GM12878 (cell line): ENCODE results near the gene PHYKPL. TPM values are rescaled to one million over a fixed set of nuclear protein-coding genes. Genes with fewer than 3 reads are reported as not detected.

Experiments used
- ATAC-seq: fragments of 200-7000 bp; cut with Tn5 transposase; 3 replicates; pipeline ENCODE4 v1.9.1; 2020; ENCODE audit warnings: mild to moderate bottlenecking, moderate library complexity
- BruUV-seq: library from RNA; stranded (reverse); fragments of 400-500 nt; replicated peaks from 2 replicates; lab custom pipeline; 2021; lab: Mats Ljungman, UMichigan
- CTCF ChIA-PET: fragments of 300-600 bp; sonication (Branson Sonifier 250); formaldehyde crosslinking; extraction: SDS; loops from one replicate; lab custom pipeline; 2021; ENCODE audit warnings: inconsistent platforms; lab: Yijun Ruan, JAX
- POLR2A ChIA-PET: fragments of 350-600 bp; formaldehyde crosslinking; extraction: SDS; loops from one replicate; lab custom pipeline; 2021; ENCODE audit warnings: inconsistent platforms; lab: Charles Lee
- RAD21 ChIA-PET: fragments of 300-600 bp; sonication (Branson Sonifier 250); formaldehyde crosslinking; loops from one replicate; lab custom pipeline; 2023; ENCODE audit warnings: antibody characterized with exemption; ENCODE audit not compliant: unreplicated experiment; lab: Charles Lee
- SMC1A ChIA-PET: fragments of 300-600 bp; sonication (Branson Sonifier 250); formaldehyde crosslinking; loops from one replicate; lab custom pipeline; 2023; ENCODE audit not compliant: unreplicated experiment, uncharacterized antibody; lab: Charles Lee
- DNase-seq: peaks from one replicate; pipeline ENCODE4 v3.0.0-alpha.2; 2011; ENCODE audit warnings: low read depth, low spot score
- FAIRE-seq: peaks from 3 replicates; lab custom pipeline; 2011; peaks lifted over from hg19 to GRCh38; lab: Jason Lieb, UNC
- H2AFZ ChIP-seq: 2 replicates; pipeline ENCODE4 v1.6.0; 2011; ENCODE audit warnings: low read depth, low read length, control low read depth; ENCODE audit not compliant: control insufficient read depth
- H3K27ac ChIP-seq: 2 replicates; pipeline ENCODE4 v1.5.1; 2011; ENCODE audit warnings: control low read depth; ENCODE audit not compliant: control insufficient read depth, insufficient read depth
- H3K27me3 ChIP-seq, 2 experiments: replicated peaks in 1 of 2; 2 replicates each; pipeline versions ENCODE4 v1.6.0 to v1.6.1; 2011; ENCODE audit warnings: low read length in 1 of 2; ENCODE audit not compliant: control insufficient read depth in 2 of 2, insufficient read depth in 2 of 2
- H3K36me3 ChIP-seq, 2 experiments: 2 replicates each; pipeline ENCODE4 v1.5.1; 2011; ENCODE audit warnings: low read length in 1 of 2; ENCODE audit not compliant: control insufficient read depth in 2 of 2, insufficient read depth in 2 of 2
- H3K4me1 ChIP-seq: 2 replicates; pipeline ENCODE4 v1.6.1; 2011; ENCODE audit warnings: mild to moderate bottlenecking, low read length, moderate library complexity, mixed read lengths; ENCODE audit not compliant: control insufficient read depth, insufficient read depth
- H3K4me2 ChIP-seq: 2 replicates; pipeline ENCODE4 v1.6.0; 2011; ENCODE audit warnings: control low read depth; ENCODE audit not compliant: control insufficient read depth, insufficient read depth
- H3K4me3 ChIP-seq: fragments of 200-600 bp; sonication (generic); 2 replicates; pipeline ENCODE4 v1.5.1; 2016
- H3K79me2 ChIP-seq: 2 replicates; pipeline ENCODE4 v1.6.0; 2011; ENCODE audit warnings: low read length; ENCODE audit not compliant: control insufficient read depth, insufficient read depth
- H3K9ac ChIP-seq: 2 replicates; pipeline ENCODE4 v1.8.0; 2011; ENCODE audit warnings: low read length, control low read depth, mixed read lengths; ENCODE audit not compliant: control insufficient read depth, insufficient read depth
- H3K9me3 ChIP-seq: replicated peaks from 3 replicates; pipeline ENCODE4 v1.5.1; 2011; ENCODE audit warnings: mild to moderate bottlenecking, low read length; ENCODE audit not compliant: control insufficient read depth, insufficient read depth
- H4K20me1 ChIP-seq: 2 replicates; pipeline ENCODE4 v1.6.0; 2011; ENCODE audit not compliant: control insufficient read depth, insufficient read depth
- BCL3 ChIP-seq: IDR thresholded peaks from 2 replicates; pipeline ENCODE4 v1.6.1; 2011; ENCODE audit warnings: borderline replicate concordance, low read depth, mild to moderate bottlenecking, moderate library complexity, low read length; ENCODE audit not compliant: insufficient read depth, poor library complexity, severe bottlenecking
- HDAC2 ChIP-seq: fragments of 200-600 bp; sonication (generic); IDR thresholded peaks from 2 replicates; pipeline ENCODE4 v1.6.1; 2017
- JUND ChIP-seq: IDR thresholded peaks from 2 replicates; pipeline ENCODE4 v1.6.1; 2012; ENCODE audit warnings: low read depth, mild to moderate bottlenecking, low read length, improper control_type of control experiment, moderate library complexity
- KDM1A ChIP-seq: fragments of 200-600 bp; sonication (generic); IDR thresholded peaks from 2 replicates; pipeline ENCODE4 v1.6.1; 2016; ENCODE audit warnings: borderline replicate concordance
- KLF5 ChIP-seq: fragments of 450-650 bp; IDR thresholded peaks from 2 replicates; pipeline ENCODE4 v1.6.1; 2014; ENCODE audit warnings: mild to moderate bottlenecking; ENCODE audit not compliant: partially characterized antibody
- LARP7 ChIP-seq: fragments of 450-650 bp; IDR thresholded peaks from 2 replicates; pipeline ENCODE4 v1.6.1; 2017; ENCODE audit warnings: mild to moderate bottlenecking
- MEF2B ChIP-seq: fragments of 450-650 bp; IDR thresholded peaks from 2 replicates; pipeline ENCODE4 v1.6.1; 2018; ENCODE audit warnings: mild to moderate bottlenecking, moderate library complexity; ENCODE audit not compliant: partially characterized antibody, poor library complexity, severe bottlenecking
- NFIC ChIP-seq: IDR thresholded peaks from 2 replicates; pipeline ENCODE4 v1.6.1; 2012; ENCODE audit warnings: low read depth, mild to moderate bottlenecking, inconsistent platforms, low read length, moderate library complexity
- NFYA ChIP-seq: IDR thresholded peaks from 2 replicates; pipeline ENCODE4 v1.6.1; 2011; ENCODE audit warnings: low read depth, mild to moderate bottlenecking, low read length, improper control_type of control experiment, borderline replicate concordance
- NR2F1 ChIP-seq: fragments of 450-650 bp; conservative IDR thresholded peaks from 2 replicates; pipeline ENCODE4 v1.6.1; 2017; ENCODE audit warnings: mild to moderate bottlenecking
- PBX3 ChIP-seq: IDR thresholded peaks from 2 replicates; pipeline ENCODE4 v1.6.1; 2011; ENCODE audit warnings: mild to moderate bottlenecking, low read depth, low read length, moderate library complexity; ENCODE audit not compliant: insufficient replicate concordance
- PML ChIP-seq: IDR thresholded peaks from 2 replicates; pipeline ENCODE4 v1.6.1; 2012; ENCODE audit warnings: low read length, inconsistent platforms
- POLR2A ChIP-seq: IDR thresholded peaks from 2 replicates; pipeline ENCODE4 v1.6.1; 2011; ENCODE audit warnings: low read depth, mild to moderate bottlenecking, low read length
- POLR2AphosphoS2 ChIP-seq: IDR thresholded peaks from 2 replicates; pipeline ENCODE4 v1.6.1; 2011; ENCODE audit warnings: low read depth, mild to moderate bottlenecking, low read length, improper control_type of control experiment, moderate library complexity
- REST ChIP-seq: IDR thresholded peaks from 2 replicates; pipeline ENCODE4 v1.6.1; 2012; ENCODE audit warnings: mild to moderate bottlenecking, low read depth, low read length
- SMAD5 ChIP-seq: IDR thresholded peaks from 2 replicates; pipeline ENCODE4 v1.6.1; 2016; ENCODE audit warnings: antibody characterized with exemption, low read depth
- WGBS: methylation state at CpG from one replicate; pipeline ENCODE4 v1.1.6; 2016; ENCODE audit warnings: low lambda C conversion rate; ENCODE audit not compliant: insufficient replicate concordance, insufficient coverage; ENCODE audit errors: missing lambda C conversion rate; 5-methylcytosine and 5-hydroxymethylcytosine counted together
- in situ Hi-C: fragments of 300-500 bp; cut with MboI; formaldehyde crosslinking; loops from 9 replicates; pipeline ENCODE4 v1.14.3; 2018; ENCODE audit warnings: mixed read lengths
- intact Hi-C: fragments of 100-400 bp; cut with micrococcal nuclease; formaldehyde crosslinking; loops from one replicate; pipeline ENCODE4 v1.14.2; 2022; ENCODE audit not compliant: unreplicated experiment
- polyA plus RNA-seq, 11 experiments: library from polyadenylated mRNA; depleted of rRNA in 4 of 11; unstranded in 6 of 11; stranded (reverse) in 5 of 11; fragments of >200 nt; fragmentation: Nextera tagmentation in 4 of 11; fragmentation: Illumina TruSeq in 1 of 11; extraction: Ambion mirVana in 4 of 11; extraction: Trizol in 1 of 11; gene quantifications; 1 replicate in 1 of 11; 2 replicates in 10 of 11; pipeline versions ENCODE4 v1.2.1 to v1.2.3, GENCODE V29; 2011 to 2016; ENCODE audit warnings: inconsistent platforms in 2 of 11, missing spikeins in 2 of 11, low read depth in 1 of 11
- total RNA-seq, 4 experiments: library from RNA; depleted of rRNA in 3 of 4; stranded (reverse); fragments of >200 nt in 3 of 4; fragmentation: Illumina TruSeq in 1 of 4; extraction: Trizol in 1 of 4; gene quantifications; 2 replicates each; pipeline versions ENCODE4 v1.2.1 to v1.2.3, GENCODE V29; 2013 to 2021

Gene PHYKPL
- total and polyA plus RNA-seq, 10 of the 15 experiments (the other 5 are each of a cell fraction or from before 2014, with no cell fraction given) = 4.5 to 53.9 (median 25.6) TPM

- no TSS peak for BruUV-seq
- FAIRE-seq = no peak
- Histone ChIP-seq H3K4me2 (no peak overlapping the region), H3K27me3 (no peaks in the 10 kb centered on the region), H3K27ac (no peak overlapping the region), H2AFZ (no peak overlapping the region), H3K9ac (no peak overlapping the region), H3K79me2 (peaks cover 36% of the 10 kb centered on the region), H3K4me1 (peaks cover 10% of the 10 kb centered on the region), H3K9me3 (no peaks in the 10 kb centered on the region), H4K20me1 (peaks cover 15% of the 10 kb centered on the region), H3K36me3 (peaks cover 60 to 61% of the 10 kb centered on the region in 2 experiments), H3K4me3 (no peak overlapping the region)
- RAD21 ChIA-PET = no interaction called here
- POLR2A ChIA-PET = interaction anchor here (2.0 kb wide), 1 partner anchor 21 kb away, joined by 4 read pairs; the partner anchor contains the start of gene PHYKPL
- in situ Hi-C loops (no loop called here), intact Hi-C loops (no loop called here)
- no peak for ATAC-seq
- CTCF ChIA-PET = no interaction called here
- DNase-seq = no peak
- SMC1A ChIA-PET = no interaction called here
- 46% methylated on average over 8 of the region's 8 CpGs for WGBS
- TF ChIP-seq KDM1A (no peak), BCL3 (peak; percentile 11), NFIC (0 out of 2 replicates have a peak, but pooled peaks have one; percentile 18), POLR2A (peak; percentile 33), JUND (no peak), LARP7 (no peak), PML (0 out of 2 replicates have a peak, but pooled peaks have one; percentile 1), REST (no peak), KLF5 (no peak), SMAD5 (peak; percentile 64; the same call in 1 of the 2 replicates), NR2F1 (no peak), MEF2B (no peak), NFYA (no peak), POLR2AphosphoS2 (0 out of 2 replicates have a peak, but pooled peaks have one; percentile 21), HDAC2 (no peak), PBX3 (no peak)
These were observed 21.2 kb downstream of the PHYKPL start for GRCh38 chr5:178211095-178212048.
